Hematopoietic multipotent progenitor cell treated with erythropoietin and hydrocortisone succinate and interleukin-3 and kit ligand, for 8 days (in vitro differentiated cells): ENCODE measurements around the gene CACYBP.

Experiments used
- DNase-seq: peaks from one replicate; pipeline ENCODE4 v3.0.0-alpha.2; 2015

CACYBP gene, protein sequence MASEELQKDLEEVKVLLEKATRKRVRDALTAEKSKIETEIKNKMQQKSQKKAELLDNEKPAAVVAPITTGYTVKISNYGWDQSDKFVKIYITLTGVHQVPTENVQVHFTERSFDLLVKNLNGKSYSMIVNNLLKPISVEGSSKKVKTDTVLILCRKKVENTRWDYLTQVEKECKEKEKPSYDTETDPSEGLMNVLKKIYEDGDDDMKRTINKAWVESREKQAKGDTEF

DNA sequence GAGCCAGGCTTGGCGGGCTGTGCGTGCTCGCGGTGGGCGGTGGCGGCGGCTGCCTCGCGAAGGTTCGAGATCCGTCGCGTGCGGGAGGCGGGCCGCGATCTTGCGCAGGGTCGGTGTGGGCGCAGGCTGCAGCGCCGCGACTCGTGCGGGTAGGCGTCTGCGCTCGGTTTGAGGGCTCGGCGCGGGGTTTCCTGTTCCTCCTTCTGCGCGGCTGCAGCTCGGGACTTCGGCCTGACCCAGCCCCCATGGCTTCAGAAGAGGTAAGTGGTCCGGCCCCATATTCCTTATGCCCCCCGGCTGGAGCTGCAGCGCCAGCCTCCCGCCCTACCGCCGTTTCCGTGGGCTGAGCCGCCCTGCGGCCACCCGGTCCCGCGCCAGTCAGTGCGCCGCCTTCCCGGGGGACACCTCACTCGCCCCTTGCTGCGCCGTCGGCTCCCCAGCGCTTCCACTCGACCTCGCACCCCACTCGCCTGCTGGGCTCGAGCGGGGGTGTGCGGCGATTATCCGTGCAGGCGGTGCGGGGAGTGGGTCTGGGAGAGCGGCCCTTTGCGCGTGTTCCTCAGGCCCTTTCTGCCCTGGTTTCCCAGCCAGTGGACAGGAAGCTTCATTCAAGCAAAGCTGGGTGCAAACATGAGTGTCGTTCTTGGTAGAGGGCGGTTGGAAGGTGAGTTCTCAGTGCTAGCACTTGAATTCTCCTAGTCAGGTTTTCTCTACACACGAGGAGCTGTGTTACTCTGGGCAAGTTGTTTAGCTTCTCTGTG is at the start of gene CACYBP:
Gene CACYBP, plus strand, starts transcription at position 12 of the 761 bp plus-strand sequence. Its CDS starts 234 bp downstream, at position 246.
- DNase-seq, result peak; percentile 34

GRCh38 chr1:174953285-174954072 is 46.3 kb upstream of the CACYBP start:
- no peak for DNase-seq

DNA sequence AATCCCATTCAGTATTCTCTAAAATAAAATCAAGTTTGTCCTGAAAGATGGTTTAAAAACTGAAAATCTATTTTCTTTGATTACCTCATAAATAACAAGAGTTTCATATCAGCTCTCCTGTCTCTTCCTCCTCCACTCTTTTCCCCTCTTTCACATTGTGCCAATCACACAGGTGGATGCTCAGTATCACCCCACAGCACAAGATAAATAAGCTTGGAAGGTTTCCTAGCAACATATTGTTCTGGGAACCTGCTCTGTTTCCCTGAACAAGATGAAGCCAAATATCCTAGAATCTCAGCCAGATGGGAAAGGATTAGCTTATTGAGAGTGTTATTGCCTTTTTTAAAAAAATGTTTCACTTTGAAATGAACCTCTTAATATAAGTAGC is 45.7 kb upstream of the CACYBP start:
- no peak for DNase-seq

GRCh38 chr1:174954671-174955669 is 44.8 kb upstream of the CACYBP start:
- DNase-seq, result no peak

GRCh38 chr1:174956086-174956485 is 43.7 kb upstream of the CACYBP start:
- DNase-seq, result no peak

GRCh38 chr1:174956976-174957375 is 42.8 kb upstream of the CACYBP start:
- no peak for DNase-seq

DNA sequence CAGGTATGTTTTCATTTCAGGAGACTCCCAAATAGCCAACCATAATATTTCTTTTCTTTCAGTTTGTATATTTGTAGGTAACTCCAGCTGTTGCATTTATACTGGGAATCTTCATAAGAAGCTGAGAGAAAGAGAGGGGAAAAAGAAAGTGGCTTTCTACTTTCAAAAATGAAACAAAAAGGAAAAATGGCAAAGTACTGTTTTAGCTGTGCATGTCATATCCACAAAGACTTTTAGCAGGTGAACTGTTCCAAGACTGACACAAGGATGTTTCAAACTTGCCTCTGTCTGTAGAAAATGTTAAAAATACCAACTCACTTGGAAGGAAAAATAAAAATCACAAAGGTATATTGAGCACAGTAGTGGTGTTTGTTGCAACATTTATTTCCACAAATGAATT is 41.9 kb upstream of the CACYBP start:
- no peak for DNase-seq

DNA sequence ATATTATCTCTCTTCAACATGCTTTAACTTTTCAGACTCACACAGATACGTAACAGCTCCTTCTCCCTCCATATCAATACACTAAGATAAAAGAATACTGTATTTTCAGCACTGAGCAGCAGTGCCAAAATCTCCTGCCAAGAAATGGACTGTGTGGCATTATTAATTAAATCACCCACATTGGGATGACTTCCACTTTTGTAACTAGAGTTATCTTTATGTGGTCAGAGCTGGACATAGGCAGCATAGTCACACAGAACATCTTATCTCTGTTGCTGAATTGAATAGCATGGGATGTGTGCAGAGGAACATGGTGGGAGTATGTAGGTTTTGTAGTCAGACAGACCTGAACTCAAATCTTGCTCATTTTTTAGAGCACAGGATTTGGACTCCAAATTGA is 41.4 kb upstream of the CACYBP start:
- DNase-seq, result peak; percentile 45

DNA sequence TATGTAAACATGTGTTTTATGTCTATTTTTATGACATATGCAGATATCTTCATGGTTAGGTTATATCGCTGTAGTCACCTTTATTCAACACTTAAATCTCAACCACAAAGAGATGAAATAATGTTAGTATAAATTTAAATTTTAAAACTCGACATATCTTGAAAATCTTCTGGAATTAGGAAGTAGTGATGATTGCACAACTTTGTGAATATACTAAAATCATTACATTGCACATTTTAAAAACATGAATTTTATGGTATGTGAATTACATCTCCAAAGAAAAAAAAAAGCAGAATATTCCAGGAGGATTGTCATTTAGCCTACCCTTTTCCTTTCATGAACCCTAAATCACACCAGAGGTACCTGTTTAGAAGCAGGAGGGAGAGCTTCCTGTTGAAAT is 39.4 kb upstream of the CACYBP start:
- DNase-seq, result no peak

DNA sequence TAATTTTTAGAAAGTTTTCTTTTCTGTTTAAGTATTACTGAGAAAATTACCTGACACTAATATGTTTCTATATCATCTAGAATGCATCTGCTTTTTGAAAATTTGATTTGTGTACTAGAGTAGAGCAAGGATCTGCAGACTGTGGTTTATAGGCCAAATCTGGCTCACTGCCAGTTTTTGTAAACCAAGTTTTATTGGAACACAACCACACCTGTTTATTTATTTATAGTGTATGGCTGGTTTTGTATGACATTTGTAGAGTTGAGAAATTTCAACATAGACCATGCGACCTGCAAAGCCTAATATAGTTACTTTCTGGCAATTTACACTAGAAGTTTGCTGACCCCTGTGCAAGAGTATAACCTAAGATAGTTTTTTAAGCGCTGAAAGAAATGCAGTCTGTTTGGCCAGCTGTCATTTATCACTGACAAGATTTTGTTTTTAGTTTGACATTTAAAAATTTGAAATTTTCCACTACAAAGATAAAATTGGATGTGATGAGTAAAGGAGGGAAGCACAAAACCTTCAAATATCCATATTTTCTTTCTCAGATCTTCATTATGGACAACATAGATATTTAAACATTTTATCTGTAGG is 36.1 kb upstream of the CACYBP start:
- peak; percentile 56 for DNase-seq

- peak; percentile 88 for DNase-seq
Observed at GRCh38 chr1:174964261-174964971, 35.3 kb upstream of the CACYBP start.

DNA sequence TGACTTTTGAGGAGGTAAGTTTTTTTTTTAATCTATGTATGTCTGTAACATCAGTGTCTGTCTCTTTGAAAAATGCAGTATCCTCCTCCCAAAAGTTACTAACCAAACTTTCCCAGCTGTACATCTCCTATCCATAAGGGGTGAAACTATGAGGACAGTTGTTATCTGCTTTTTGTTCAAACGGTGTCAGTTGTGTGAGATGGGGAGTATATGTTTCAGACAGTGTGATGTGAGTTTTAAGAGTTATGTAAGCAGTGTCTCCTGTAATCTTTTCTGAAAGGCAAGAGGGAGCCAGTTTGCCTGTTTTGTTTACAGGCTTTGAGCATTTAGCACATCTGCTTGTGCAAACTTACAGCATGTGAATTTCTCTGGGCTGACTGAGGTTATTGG is 34.8 kb upstream of the CACYBP start:
- peak; percentile 51 for DNase-seq

GRCh38 chr1:174965362-174966007 is 34.3 kb upstream of the CACYBP start:
- DNase-seq, result peak; percentile 42

DNA sequence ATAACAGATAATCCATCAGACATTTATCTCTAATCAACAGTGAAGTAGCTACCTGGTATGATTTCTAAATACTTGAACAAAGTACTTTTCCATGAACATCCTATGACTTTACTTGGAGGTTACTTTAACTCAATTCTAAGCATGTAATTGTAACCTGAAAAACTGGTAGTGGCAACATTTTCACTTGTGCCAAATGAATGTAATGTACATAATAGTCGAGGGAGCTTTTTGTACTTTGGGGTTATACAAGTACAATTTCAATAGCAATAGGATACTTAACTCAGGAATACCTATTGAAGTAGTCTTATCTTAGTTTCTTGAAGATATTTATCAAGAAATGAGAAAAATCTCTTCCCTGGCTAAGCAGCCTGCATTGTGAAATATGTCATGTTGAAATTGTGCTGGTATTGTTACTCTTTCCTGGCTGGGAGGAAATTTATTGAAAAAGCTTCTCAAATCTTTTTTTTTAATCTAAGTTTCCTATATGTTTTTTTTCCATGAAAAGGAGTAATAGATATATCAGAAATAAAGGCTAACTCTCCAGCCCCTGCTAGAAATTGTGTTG is 33.7 kb upstream of the CACYBP start:
- no peak for DNase-seq

DNA sequence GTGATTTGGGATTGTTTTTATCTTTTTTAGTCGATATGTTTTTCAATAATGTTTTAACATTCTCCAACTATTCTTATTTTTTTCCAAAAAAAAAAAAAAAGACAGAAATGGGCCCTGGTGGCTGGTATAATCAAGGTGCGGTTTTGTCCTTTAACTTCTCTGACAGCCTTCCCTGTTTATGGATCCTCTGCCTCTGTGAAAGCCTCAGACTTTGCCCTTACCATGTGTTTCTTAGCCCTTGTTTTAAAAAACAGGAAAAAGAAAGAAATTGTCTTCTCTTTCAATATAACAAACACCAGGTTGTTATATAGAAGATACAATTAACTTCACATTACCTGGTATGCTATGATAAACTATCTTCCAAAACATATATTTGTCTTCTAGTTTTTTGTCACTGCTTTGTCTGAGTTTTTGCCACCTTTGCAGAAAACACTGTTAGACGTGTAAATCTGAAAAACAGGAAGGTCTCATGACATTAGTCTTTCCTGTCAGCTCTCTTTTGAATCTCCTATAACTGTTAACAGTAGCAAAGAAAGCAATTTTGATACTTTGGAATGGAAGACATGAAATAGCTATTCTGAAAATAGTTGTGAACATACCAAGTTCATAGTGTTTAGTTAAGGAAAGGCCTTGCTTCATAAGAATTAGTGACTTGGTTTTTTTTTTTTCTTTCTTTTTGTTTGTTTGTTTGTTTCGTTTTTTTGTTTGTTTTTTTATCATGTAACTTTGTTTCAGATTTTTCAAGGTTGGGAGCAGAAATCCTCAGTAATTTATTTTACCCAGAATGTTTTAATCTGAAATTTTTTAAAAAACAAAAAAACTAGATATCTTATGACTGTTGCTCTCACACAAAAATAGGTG is 31.7 kb upstream of the CACYBP start:
- no peak for DNase-seq

GRCh38 chr1:174968750-174969244 is 30.9 kb upstream of the CACYBP start:
- no peak for DNase-seq

DNA sequence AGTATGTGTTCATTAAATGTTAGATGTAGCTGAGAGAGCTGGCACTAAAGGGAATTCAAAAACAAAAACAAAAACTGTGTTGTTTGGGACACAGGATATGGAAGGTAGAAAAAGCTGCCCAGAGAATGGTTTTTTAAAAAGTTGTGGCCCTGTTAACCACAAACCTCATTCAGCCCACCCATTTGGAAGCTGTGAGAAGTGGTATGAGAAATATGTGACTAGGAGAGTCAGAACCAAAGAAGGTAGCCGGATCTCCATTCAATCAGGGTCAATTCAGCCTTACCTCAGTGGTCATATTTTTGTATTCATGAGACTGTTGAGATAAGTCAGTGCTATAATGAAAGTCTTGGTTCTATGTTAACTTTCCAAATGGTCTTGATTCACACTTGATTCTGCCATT is 29.8 kb upstream of the CACYBP start:
- DNase-seq, result no peak

GRCh38 chr1:174971466-174971865 is 28.3 kb upstream of the CACYBP start:
- DNase-seq, result no peak

- DNase-seq, result no peak
Observed at GRCh38 chr1:174971902-174972301, 27.8 kb upstream of the CACYBP start.
